HG03097 (cell line): Measurements from ENCODE around the gene ALDH1B1.

ENCODE experiments used
- ATAC-seq: cut with Tn5 transposase; IDR thresholded peaks from one replicate; pipeline ENCODE4 v1.9.1; 2021; ENCODE audit not compliant: unreplicated experiment, low FRiP score

ALDH1B1 gene

GRCh38 chr9:38413283-38413682, 20.8 kb downstream of the ALDH1B1 start:
- no peak for ATAC-seq

GRCh38 chr9:38414040-38414723, 21.7 kb downstream of the ALDH1B1 start:
- ATAC-seq: no peak

- no peak for ATAC-seq
These were observed 23.4 kb downstream of the ALDH1B1 start for GRCh38 chr9:38415856-38416255.

- no peak for ATAC-seq
These were observed 24.0 kb downstream of the ALDH1B1 start for GRCh38 chr9:38416461-38416860.

DNA sequence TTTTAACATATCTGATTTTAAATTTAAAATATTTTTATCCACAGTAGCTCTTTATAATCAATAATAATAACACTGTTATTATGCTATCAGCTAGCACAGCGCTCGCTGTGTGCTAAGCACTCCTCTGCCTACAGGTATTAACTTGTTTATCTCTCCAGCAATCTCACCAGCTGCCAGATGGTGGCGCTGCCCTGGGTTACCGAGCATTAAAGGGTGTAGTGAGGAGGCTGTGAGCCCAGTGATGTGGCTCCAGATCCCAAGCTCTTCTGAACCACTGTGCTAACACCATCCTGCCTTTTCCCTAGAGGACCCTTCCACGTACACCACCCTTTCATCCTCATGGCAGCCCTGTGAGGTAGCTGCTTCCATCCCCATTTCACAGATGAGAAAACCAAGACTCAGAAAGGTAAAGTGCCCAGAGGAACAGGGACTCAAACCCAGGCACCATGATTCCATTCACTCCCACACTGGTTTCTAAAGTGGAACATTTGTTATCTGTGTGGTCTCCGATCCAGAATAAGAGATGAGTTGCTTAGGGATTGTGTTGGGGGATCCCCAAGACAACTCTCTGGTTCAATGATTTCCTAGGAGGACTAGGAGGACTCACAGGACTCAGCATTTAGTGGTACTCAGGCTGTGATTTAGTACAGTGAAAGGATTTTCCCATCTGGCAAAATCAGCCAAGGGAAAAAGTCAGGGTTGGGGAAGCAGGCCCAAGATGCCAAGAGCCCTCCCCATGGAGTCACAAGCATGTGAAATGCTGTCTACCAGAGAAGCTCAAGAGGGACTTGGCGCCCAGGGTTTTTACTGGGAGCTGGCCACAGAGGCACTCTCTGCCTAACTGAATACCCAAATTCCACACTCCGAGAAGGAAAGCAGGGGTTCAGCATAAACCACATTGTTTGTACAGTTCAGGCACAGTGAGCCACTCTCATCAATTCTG, 24.8 kb downstream of the ALDH1B1 start:
- no peak for ATAC-seq

GRCh38 chr9:38418366-38418765, 25.9 kb downstream of the ALDH1B1 start:
- no peak for ATAC-seq

- ATAC-seq: no peak
These were observed 26.7 kb downstream of the ALDH1B1 start for GRCh38 chr9:38419181-38419580.

DNA sequence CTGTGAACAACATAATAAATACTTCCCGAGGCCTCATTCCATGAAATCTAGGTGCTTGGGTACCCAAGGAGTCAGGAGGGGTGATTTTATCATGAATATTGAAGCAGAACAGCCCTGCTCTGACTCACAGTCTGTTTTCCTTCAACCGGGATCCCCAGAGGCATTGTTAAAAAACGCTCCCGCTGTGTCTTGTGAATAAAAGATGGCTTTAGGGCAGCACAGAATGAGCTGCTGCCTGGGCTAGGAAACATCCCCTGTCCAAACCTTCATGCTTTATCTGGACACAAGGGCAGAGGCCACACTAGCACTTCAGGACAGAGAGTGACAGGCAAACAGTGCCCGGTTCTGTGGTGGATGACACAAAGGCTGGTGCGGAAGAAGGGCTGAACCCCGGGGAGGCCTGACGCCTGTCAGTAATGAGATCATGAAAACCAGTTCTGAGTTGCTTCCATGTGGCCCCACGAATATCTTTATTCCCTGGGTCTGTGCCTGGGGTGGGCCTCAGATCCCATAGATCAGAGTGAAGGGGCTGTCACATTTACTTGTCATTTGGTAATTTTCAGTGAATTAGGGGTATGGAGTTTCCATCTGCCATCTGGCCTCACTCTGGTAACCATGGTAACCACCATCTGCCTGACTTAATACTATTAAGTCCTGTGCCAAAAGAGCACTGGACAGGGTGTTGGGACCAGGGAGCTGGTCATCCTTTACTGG, 29.2 kb downstream of the ALDH1B1 start:
- ATAC-seq: no peak

- no peak for ATAC-seq
These were observed 30.2 kb downstream of the ALDH1B1 start for GRCh38 chr9:38422555-38423260.

DNA sequence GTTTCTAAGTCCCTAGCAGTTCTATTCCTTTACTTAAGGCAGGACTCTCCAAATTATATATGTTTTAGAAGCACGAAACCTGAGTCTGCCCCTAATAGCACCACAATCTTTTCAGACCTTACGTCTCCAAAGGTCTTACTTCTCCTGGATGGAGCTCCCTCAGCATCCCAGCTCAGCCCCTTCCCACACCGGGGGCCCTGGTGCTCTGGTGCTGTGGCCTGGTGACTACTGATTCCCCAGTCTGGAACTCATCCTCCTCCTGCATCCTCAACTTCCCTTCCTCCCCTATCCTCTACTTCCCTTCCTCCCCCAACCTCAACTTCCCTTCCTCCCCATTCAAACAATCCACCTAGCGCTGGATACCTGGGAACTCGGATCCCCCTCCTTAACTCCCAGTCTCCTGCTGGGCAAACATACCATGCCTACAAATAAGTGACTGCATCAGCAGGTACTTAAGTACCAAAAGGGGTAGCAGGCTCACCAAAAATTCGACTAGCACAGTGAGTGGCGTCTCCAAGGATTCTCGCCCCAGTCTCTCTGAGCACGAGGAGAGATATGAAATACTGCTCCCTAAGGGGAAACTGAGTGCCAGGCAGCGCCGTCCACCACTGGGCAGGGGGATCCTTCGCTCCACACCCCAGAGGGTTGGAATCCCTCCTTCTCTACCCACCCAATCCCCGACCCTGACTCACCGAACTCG, 30.9 kb downstream of the ALDH1B1 start:
- ATAC-seq: no peak

GRCh38 chr9:38423973-38424843, 31.7 kb downstream of the ALDH1B1 start, which contains the start of gene IGFBPL1:
IGFBPL1 (minus strand) TSS chr9:38424454; CDS start chr9:38424424, 30 bp downstream.
- ATAC-seq: no peak

- no peak for ATAC-seq
These were observed 32.4 kb downstream of the ALDH1B1 start for GRCh38 chr9:38424918-38425317.

DNA sequence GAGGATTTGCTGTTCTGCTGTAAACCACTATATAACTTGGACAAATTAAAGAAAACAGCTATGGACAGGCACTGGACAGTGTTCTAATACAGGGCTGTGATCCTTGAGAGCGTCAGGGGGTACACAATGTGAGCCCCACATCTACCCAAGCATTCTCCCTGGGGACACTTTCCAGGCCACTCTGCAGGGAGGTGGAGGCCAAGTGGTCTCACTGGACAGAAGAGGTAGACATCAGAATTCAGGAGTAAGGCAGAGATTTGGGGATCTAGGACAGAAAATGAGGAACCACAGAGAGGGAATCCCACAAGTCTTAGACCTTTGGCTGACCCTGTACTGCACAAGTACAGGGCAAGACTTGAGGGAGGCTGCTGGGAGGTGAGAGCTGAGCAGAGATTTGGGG, 35.6 kb downstream of the ALDH1B1 start:
- ATAC-seq: no peak

DNA sequence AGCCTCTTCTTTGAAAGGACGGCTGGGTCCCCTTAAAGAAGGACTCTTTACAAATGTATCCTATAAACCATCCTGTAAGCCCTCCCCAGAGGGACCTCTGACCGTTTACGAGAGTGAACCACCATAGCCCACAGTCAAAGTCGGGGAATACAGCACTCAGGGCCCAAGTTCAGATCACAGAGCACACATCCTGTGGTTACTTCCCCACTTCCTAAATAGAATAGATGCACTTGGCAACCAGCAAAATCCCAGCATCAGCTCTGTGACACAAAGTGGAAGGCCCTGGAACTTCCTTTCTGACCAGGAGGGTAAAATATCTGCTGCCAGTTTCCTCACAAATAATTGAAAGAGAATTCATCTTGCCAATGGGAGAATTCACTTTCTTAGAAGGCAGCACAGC, 38.6 kb downstream of the ALDH1B1 start:
- no peak for ATAC-seq

DNA sequence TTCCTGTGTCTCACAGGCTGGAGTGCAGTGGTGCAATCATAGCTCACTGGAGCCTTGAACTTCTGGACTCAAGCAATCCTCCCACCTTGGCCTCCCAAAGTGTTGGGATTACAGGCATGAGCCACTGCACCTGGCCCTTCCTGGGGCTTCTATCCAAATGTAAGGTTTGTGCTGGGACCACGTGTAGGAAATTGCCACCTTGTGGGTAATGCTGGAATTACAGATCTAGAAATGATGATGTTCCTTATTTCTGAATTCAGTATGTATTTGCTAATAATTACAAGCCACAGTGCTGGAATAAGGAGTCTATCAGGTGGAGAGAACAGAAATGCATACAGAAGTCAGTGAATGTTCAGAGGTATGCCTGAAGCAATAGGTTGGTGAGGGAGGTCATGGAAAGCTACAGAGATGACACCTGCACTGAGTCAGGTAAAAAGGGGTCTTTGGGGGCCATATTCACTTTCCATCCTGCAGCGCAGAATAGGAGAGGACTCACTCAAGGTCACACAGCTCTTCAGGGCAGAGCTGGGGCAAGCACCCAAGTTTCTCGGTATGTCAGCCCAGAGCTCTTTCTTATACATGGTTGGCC, 40.5 kb downstream of the ALDH1B1 start:
- no peak for ATAC-seq

GRCh38 chr9:38434365-38434764, 41.9 kb downstream of the ALDH1B1 start:
- no peak for ATAC-seq

- no peak for ATAC-seq
These were observed 42.4 kb downstream of the ALDH1B1 start for GRCh38 chr9:38434853-38435252.

DNA sequence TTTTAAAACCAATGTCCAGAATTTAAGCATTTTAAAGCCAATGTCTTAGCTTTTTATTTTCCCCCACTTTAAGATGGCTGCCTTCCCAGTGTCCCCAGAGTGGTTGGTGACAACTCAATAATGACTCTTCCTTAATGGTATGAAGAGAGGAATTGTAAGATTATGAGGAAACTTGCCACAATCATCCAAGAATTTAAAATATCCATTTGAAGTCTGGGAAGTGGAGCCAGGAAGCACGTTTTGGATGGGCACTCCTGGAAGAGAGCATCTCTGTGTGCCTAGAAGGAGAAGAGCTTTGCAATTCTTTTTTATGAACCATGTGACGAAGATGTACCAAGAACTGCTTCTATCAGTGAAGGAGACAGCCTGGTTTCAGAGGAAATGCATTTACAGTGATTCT, 43.0 kb downstream of the ALDH1B1 start:
- ATAC-seq: no peak

DNA sequence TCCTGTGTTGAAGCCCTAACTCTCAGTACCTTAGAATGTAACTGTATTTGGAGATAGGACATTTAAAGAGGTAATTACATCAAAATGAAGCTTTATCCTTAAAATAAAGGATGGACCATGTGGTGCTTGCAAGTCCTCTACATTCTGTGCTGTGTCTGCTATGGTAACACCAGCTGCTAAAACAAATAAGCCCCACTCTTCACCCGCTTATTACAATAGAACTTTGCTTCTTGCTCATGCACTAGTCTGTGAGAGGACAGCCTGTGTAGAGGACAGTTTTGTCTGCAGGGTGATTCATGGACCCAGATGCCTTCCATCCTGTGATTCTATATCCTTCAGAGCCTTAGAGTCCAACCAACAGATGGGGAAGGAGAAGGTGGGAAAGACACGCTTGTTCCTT, 44.2 kb downstream of the ALDH1B1 start:
- ATAC-seq: no peak
